Thyroid gland (tissue), 4 donors: ENCODE results near the gene RABGAP1.

Experiments used
- POLR2A ChIP-seq, 2 donors: fragments of 450-650 bp; IDR thresholded peaks; one replicate each; pipeline ENCODE4 v1.6.1; 2017; ENCODE audit warnings: antibody characterized with exemption in 2 of 2, mild to moderate bottlenecking in 2 of 2, moderate library complexity in 1 of 2
- TF ChIP-seq, protein P1 (sequence below), 6 experiments: fragments of 200-600 bp in 3 of 6; fragments of 450-650 bp in 3 of 6; sonication (generic) in 3 of 6; IDR thresholded peaks; one replicate each; pipeline ENCODE4 v1.5.1; 2016 to 2019; ENCODE audit warnings: antibody characterized with exemption in 6 of 6, mild to moderate bottlenecking in 2 of 6, inconsistent platforms in 1 of 6, moderate library complexity in 1 of 6

GRCh38 chr9:123087359-123087888 lies 146.6 kb downstream of the RABGAP1 start:
- TF ChIP-seq, protein P1, sequence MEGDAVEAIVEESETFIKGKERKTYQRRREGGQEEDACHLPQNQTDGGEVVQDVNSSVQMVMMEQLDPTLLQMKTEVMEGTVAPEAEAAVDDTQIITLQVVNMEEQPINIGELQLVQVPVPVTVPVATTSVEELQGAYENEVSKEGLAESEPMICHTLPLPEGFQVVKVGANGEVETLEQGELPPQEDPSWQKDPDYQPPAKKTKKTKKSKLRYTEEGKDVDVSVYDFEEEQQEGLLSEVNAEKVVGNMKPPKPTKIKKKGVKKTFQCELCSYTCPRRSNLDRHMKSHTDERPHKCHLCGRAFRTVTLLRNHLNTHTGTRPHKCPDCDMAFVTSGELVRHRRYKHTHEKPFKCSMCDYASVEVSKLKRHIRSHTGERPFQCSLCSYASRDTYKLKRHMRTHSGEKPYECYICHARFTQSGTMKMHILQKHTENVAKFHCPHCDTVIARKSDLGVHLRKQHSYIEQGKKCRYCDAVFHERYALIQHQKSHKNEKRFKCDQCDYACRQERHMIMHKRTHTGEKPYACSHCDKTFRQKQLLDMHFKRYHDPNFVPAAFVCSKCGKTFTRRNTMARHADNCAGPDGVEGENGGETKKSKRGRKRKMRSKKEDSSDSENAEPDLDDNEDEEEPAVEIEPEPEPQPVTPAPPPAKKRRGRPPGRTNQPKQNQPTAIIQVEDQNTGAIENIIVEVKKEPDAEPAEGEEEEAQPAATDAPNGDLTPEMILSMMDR (IDR thresholded peaks at IDR 0.05), result no peak
- TF ChIP-seq POLR2A (IDR thresholded peaks at IDR 0.05), result no peak
